AG20443 (cell line): Measurements from ENCODE around the gene ZNF343.
"Not testable (repeated sequence)": the region's sequence is repeated elsewhere in the genome, so short reads cannot be mapped to it uniquely, and the experiment has no call there.

ENCODE experiments used
- DNase-seq: peaks from one replicate; pipeline ENCODE4 v3.0.0; 2012; ENCODE audit warnings: low spot score, mixed read lengths

The ZNF343 gene

DNA sequence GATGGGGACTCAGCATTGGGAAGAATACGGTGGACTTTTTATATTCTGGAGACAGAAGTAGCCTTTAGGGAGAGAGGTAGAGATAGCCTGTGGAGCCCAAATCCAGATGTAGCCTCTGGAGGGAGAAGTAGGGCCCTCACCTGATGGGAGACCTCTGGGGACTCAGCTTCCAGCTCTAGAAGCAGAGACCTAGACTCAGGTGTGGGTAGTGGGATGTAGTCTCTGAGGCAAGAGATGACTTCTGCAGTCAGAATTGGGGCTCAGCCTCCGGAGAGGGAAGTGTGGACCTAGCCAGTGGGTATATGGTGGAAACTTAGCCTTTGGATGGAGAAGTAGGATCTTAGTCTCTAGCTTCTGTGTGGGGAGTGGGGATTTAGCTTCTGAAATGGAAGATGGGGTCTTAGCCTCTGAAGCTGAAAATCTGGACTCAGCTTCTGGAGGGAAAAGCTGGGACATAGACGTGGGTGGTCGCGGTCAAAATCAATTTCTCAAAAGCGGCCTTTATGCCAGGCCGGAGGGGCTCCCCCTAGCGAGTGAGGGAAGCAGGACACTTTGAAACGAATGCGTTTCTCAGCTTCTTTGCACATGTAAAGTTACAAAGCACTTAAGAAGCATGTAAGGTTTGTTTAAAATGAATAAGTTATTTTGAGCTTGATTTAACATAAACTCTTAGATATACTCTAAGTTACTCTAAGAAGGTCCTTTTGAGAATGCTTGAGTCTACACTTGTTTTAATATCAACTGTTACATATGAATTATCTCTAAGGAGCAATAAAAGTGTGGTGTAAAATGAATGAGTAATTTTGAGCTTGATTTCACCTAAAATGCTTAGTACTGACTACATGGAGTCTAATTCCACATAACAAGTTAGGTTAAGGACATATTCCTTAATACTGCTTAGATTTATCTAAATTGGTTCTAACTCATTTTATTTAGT is 12.9 kb upstream of the ZNF343 start:
- peak; percentile 62 for DNase-seq

- DNase-seq, result no peak
These were observed 11.9 kb upstream of the ZNF343 start for GRCh38 chr20:2520617-2521016.

DNA sequence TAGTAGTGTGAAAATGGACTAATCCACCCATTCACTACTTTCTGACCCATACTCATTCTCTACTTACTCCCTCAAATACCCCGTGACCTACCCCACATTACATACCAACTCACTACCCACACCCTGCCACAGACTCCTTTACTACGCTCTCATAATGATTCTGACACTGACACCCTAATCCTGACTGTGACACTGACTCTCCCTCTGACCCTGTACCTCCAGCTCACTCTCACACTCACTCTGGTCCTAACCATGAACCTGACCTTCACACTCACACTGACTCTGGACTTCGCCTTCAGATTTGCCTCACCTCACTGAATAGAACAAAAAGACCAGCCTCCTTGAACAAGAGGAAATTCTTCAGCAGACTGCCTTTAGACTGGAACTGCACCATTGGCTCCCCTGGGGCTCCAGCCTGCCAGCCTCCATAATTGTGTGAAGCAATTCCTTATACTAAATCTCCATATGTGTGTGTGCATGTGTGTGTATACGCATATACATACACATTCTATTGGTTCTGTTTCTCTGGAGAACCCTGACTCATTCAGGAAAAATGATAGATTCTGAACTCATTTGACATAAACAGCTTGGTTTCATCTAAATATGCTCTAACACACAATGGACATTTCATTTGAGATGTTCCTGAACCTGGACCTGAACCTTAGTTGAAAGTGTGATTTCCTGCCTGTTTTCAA is 10.5 kb upstream of the ZNF343 start:
- no peak for DNase-seq

DNA sequence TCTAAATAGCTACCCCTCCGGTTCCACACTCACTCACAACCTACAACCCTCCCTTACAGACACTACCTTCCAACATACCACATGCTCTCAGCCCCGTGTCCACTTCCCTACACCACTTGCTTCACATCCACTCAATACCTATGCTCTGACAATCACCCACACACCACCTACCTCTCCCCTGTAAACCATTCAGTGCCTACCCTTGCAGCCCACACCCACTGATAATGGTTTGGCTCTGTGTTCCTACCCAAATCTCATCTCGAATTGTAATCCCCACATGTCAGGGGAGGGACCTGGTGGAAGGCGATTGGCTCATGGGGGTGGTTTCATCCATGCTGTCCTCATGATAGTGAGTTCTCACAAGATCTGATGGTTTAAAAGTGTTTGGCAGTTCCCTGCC is 9.8 kb upstream of the ZNF343 start:
- DNase-seq, result no peak

GRCh38 chr20:2518096-2518495 is 9.4 kb upstream of the ZNF343 start:
- no peak for DNase-seq

GRCh38 chr20:2516399-2516798 is 7.7 kb upstream of the ZNF343 start:
- no peak for DNase-seq

DNA sequence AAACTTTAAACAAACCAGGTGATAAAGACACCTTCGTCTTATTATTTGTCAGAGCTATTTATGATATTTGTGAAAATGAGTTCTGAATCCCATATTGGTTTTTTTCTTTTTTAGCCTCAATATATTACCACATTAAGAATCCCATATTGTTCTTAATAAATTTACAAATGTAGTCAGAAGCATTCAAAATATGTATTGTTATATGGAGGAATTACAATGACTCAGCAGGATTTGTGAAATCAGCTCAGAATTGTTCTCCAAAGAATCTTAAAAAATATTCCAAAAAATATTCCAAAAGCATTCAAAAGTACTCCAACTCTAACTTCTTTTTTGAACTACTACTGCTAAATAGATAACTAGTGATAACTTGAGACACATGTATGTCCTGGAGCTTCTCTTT is 6.5 kb upstream of the ZNF343 start:
- no peak for DNase-seq

DNA sequence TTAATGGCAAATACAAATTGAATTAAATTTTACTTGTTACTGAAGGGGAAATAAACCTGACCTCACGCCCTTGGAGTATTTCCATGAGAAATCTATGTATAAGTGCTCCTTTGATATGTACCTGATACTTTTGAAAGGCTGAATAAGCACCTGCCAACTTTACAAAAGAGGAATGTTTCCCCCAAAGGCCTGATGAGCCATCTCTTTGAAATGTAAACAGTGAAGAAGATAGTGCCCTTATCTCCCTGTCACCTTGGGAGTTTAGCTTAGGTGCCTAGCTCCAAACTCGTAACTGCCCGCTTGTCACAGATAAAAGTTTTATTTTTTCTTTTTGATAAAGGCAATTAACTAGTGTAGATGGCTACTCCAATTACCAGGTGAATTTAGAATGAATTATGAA is 1.1 kb upstream of the ZNF343 start:
- DNase-seq, result no peak

DNA sequence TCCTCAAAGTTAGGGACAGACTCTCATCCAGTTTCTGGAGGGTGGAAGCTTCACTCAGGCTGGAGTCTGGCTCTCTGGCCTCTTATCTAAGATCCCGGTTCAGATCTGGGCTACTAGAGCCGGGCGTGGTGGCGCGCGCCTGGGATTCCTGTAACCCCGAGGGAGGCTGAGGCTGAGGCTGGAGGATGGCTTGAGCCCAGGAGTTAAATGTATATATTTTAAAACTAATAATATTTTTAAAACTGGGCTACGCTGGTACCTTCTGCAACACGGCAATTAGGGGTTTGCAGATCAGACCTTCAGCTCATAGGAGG is 710 bp upstream of the ZNF343 start:
- no peak for DNase-seq

DNA sequence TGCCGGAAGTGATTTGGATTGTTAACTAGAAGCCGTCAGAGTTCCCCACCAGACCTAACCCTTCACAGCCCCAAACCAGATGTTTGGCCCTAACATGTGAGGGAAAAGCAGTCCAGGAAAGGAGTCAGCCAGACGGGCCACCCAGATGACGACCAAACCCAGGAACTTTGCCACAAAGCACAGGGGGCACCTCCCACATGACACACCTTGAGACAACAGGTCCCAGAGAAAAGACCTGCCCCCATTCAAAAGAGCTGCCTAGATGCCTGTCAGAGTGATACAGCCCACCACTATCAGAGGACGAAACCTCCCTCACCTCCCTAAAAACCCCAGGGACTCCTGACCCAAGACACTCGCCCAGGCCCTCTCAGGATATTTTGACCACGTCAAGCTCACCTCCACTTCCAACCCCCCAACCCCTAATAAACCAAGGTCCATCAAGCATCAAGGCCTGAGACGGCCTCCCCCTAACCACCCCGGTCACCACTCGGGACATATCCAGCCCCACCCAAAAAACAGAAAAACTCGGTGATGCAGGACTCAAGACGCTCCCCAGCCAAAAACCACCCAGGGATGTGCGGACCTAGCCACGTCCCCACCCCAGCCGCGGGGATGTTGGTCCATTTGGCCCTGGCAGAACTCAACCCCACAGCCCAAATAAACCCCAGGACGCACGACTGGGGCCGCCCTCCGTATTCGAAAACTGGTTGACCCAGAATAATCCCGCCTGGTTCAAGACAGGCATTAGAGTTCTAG is 662 bp downstream of the ZNF343 start:
- DNase-seq, result peak; percentile 72

DNA sequence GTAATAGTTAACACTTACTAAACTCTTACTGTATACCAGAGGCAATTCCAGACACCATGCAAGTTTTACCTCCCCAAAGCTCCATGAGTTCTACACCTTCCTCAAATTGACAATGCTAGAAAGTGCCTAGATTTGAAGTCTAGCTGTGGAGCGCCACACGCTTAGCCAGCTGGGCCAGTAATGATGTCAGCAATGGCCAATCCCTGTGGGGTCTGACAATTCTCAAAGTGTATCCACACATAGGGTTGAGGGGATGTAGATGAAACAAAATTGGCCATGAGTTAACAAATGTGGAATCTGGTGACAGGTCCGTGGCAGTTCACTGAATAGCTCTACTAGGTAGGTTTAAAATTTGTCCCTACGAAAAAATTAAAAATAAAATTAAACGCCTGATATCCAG is 1.3 kb downstream of the ZNF343 start:
- peak; percentile 28 for DNase-seq

GRCh38 chr20:2506426-2506825 is 2.3 kb downstream of the ZNF343 start:
- not testable (repeated sequence) for DNase-seq

GRCh38 chr20:2504803-2505202 is 3.9 kb downstream of the ZNF343 start:
- DNase-seq, result not testable (repeated sequence)

GRCh38 chr20:2502808-2503384 is 5.8 kb downstream of the ZNF343 start:
- DNase-seq, result not testable (repeated sequence)

DNA sequence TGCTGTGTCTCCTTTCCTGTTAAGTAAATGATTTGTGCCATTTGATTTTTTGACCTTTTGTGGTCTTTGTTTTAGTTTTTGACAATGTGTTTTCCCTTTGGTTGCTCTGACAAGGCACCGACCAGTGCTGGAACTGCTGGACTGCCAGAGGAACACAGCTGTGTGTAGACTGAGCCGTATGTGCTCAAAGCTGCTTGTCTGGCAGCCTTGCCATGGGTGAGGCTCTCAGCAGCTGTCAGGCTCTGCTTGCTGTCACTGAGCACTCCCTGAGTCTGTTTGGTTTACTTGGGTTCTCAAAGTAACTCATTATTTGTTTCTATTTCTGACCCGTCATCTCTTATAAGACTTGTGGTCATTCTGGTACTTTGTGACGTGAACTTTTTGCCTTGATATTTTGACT is 23.1 kb downstream of the ZNF343 start:
- no peak for DNase-seq

DNA sequence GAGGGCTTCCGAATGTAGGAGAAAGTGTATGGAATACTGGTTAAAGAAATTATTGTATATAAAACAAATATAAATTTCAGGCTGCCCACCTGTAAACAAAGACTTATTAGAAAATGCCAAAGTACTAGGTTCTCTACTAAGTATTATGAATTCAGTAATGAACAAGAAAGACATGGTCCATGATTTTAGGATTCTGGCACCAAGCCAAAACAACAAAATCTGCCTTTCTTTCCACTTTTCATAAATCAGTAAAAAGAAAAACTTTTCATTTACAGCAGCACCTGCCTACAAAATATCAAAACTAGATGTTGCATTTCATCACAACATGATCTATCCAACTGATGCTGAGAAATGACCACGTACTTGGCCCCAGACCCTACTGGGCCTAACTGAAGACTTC is 23.6 kb downstream of the ZNF343 start:
- DNase-seq, result no peak

GRCh38 chr20:2483504-2483903 is 25.2 kb downstream of the ZNF343 start:
- DNase-seq, result no peak

DNA sequence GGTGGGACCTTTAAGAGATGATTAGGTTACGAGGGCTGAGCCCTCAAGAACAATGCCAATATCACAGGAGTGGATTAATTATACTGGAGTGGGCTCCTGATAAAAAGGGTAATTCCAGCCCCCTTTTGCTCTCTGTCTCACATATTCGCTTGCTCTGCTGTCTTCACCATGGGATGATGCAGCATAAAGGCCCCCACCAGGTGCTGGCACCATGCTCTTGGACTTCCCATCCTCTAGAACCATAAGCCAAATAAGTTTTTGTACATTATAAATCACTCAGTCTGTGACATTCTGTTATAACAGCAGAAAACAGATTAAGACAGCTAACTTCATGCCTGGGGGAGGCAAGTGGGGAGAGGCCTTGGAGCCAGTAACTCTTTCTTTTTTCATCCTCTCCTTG is 28.3 kb downstream of the ZNF343 start:
- DNase-seq, result no peak

DNA sequence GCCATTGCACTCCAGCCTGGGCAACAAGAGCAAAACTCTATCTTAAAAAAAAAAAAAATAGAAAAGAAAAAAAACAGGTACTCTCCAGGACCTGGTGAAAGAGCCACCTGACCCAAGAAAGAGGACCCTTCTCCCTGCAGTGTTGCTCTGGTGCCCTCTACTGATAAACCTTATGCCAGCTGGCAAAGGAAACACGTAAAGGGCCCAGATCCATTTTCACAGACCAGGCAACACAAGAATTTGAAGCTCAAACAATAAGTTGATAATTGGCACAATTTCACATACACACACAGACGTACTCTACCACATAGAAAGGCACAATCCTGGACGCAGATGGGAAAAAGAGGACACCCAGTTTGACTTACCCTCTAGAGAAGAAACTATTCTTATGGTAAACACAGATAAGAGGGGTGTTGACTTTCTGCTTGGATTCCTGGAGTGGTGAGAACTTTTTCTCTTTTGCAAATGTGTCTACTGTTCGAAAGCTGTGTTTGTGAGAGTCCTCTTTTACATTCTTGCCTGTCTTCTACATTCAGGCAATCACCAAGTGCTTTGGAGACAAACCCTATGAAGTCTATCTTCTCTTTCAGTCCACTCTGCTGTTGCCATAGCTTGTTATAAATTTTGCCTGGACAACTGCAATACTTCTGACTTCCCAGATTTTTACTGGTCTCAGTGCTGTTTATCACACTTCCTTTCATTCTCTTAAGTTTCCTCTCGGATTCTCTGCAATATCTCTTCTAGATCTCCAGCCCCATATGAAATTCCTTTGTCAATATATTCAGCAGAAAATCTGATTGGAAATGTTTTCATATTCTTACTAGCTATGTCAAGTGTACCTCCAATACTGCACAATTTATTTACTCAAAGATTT is 31.7 kb downstream of the ZNF343 start:
- DNase-seq, result no peak

GRCh38 chr20:2475850-2476741 is 32.6 kb downstream of the ZNF343 start:
- DNase-seq, result no peak
